ENCODE results near the gene NAT10. TPM values are rescaled to one million over a fixed set of nuclear protein-coding genes. Genes with fewer than 3 reads are reported as not detected.

Gene NAT10
- total and polyA plus RNA-seq, 3 donors from 2014 or later: 47.7 to 50.5 (median 49.9) TPM

- no peak overlapping the region for H3K4me3 ChIP-seq
- intact Hi-C loops (cut with DNase I; ENCODE audit: low total_unique reads): no loop called here
- WGBS, 2 donors: 90 to 93% methylated on average over 13 of the region's 13 CpGs
- no peaks in the 10 kb centered on the region for H3K36me3 ChIP-seq (ENCODE audit: low read depth, missing control alignments)
- no peak for DNase-seq
- no peak overlapping the region for H3K27ac ChIP-seq
- H3K4me1 ChIP-seq: no peaks in the 10 kb centered on the region
- TF ChIP-seq CTCF (IDR thresholded peaks at IDR 0.05): no peak
- no peak for TF ChIP-seq POLR2A (IDR thresholded peaks at IDR 0.05)
- H3K27me3 ChIP-seq: no peaks in the 10 kb centered on the region
- no peaks in the 10 kb centered on the region for H3K9me3 ChIP-seq
These were observed 77.7 kb downstream of the NAT10 start for GRCh38 chr11:34182921-34183685.

GRCh38 chr11:34183848-34184391 lies 78.5 kb downstream of the NAT10 start:
- Histone ChIP-seq H3K36me3 (ENCODE audit: low read depth, missing control alignments) (no peaks in the 10 kb centered on the region), H3K27me3 (no peaks in the 10 kb centered on the region), H3K9me3 (no peaks in the 10 kb centered on the region), H3K27ac (no peak overlapping the region), H3K4me1 (peaks cover 3% of the 10 kb centered on the region), H3K4me3 (no peak overlapping the region)
- TF ChIP-seq POLR2A (IDR thresholded peaks at IDR 0.05) (no peak), CTCF (IDR thresholded peaks at IDR 0.05) (no peak)
- 84% methylated on average over 9 of the region's 9 CpGs for WGBS, 2 donors
- no peak for DNase-seq
- intact Hi-C loops (cut with DNase I; ENCODE audit: low total_unique reads): no loop called here

- H3K36me3 ChIP-seq (ENCODE audit: low read depth, missing control alignments): no peaks in the 10 kb centered on the region
- no peaks in the 10 kb centered on the region for H3K27me3 ChIP-seq
- H3K9me3 ChIP-seq: no peaks in the 10 kb centered on the region
- TF ChIP-seq CTCF (IDR thresholded peaks at IDR 0.05): no peak
- no peak for TF ChIP-seq POLR2A (IDR thresholded peaks at IDR 0.05)
- WGBS, 2 donors: 82 to 90% methylated on average over 9 to 14 of the region's 14 CpGs
- H3K4me3 ChIP-seq: no peak overlapping the region
- intact Hi-C loops (cut with DNase I; ENCODE audit: low total_unique reads): no loop called here
- no peak for DNase-seq
- peaks cover 6% of the 10 kb centered on the region for H3K4me1 ChIP-seq
- H3K27ac ChIP-seq: no peak overlapping the region
These were observed 79.1 kb downstream of the NAT10 start for GRCh38 chr11:34184505-34185015.

- WGBS, 2 donors: 83 to 86% methylated on average over 13 to 21 of the region's 22 CpGs
- intact Hi-C loops (cut with DNase I; ENCODE audit: low total_unique reads): no loop called here
- no peak overlapping the region for H3K27ac ChIP-seq
- H3K9me3 ChIP-seq: no peaks in the 10 kb centered on the region
- DNase-seq: no peak
- TF ChIP-seq POLR2A (IDR thresholded peaks at IDR 0.05) (no peak), CTCF (IDR thresholded peaks at IDR 0.05) (no peak)
- H3K4me1 ChIP-seq: peaks cover 6% of the 10 kb centered on the region
- H3K27me3 ChIP-seq: no peaks in the 10 kb centered on the region
- no peaks in the 10 kb centered on the region for H3K36me3 ChIP-seq (ENCODE audit: low read depth, missing control alignments)
- no peak overlapping the region for H3K4me3 ChIP-seq
These were observed 80.8 kb downstream of the NAT10 start for GRCh38 chr11:34185926-34186841.
